HG03442 (cell line): ENCODE measurements around the gene OSBP2.

Experiments used
- ATAC-seq: cut with Tn5 transposase; IDR thresholded peaks from one replicate; pipeline ENCODE4 v1.9.1; 2021; ENCODE audit warnings: mild to moderate bottlenecking, moderate library complexity; ENCODE audit not compliant: unreplicated experiment

OSBP2 gene

GRCh38 chr22:30928401-30928800 is 233.7 kb downstream of the OSBP2 start:
- no peak for ATAC-seq

- ATAC-seq = no peak
Observed at GRCh38 chr22:30930228-30930627, 235.6 kb downstream of the OSBP2 start.

- ATAC-seq = no peak
Observed at GRCh38 chr22:30931541-30932300, 237.0 kb downstream of the OSBP2 start.

- no peak for ATAC-seq
Observed at GRCh38 chr22:30932661-30933060, 238.0 kb downstream of the OSBP2 start.

- ATAC-seq = no peak
Observed at GRCh38 chr22:30933457-30933856, 238.8 kb downstream of the OSBP2 start.

GRCh38 chr22:30934053-30934452 is 239.4 kb downstream of the OSBP2 start:
- no peak for ATAC-seq

GRCh38 chr22:30940685-30941362 is 246.2 kb downstream of the OSBP2 start:
- ATAC-seq = no peak

GRCh38 chr22:30941363-30941740 is 246.7 kb downstream of the OSBP2 start:
- ATAC-seq = no peak

GRCh38 chr22:30943368-30943767 is 248.7 kb downstream of the OSBP2 start:
- no peak for ATAC-seq

- ATAC-seq = no peak
Observed at GRCh38 chr22:30944986-30945385, 250.3 kb downstream of the OSBP2 start.

GRCh38 chr22:30945653-30946052 is 251.0 kb downstream of the OSBP2 start:
- no peak for ATAC-seq

- ATAC-seq = no peak
Observed at GRCh38 chr22:30946354-30946753, 251.7 kb downstream of the OSBP2 start.

GRCh38 chr22:30947173-30947815 is 252.6 kb downstream of the OSBP2 start:
- no peak for ATAC-seq

- ATAC-seq = no peak
Observed at GRCh38 chr22:30947816-30948454, 253.3 kb downstream of the OSBP2 start.

- no peak for ATAC-seq
Observed at GRCh38 chr22:30948930-30949342, 254.3 kb downstream of the OSBP2 start.

GRCh38 chr22:30949934-30950660 is 255.4 kb downstream of the OSBP2 start:
- ATAC-seq = no peak

GRCh38 chr22:30953206-30953605 is 258.5 kb downstream of the OSBP2 start:
- ATAC-seq = no peak

GRCh38 chr22:30955153-30955552 is 260.5 kb downstream of the OSBP2 start:
- no peak for ATAC-seq
